Lower leg skin (tissue), 4 donors: ENCODE data around the gene MAFF. TPM values are rescaled to one million over a fixed set of nuclear protein-coding genes. Genes with fewer than 3 reads are reported as not detected.
A peak's percentile ranks its signal among the peaks of the same experiment; 100 is the strongest.
"Not testable (repeated sequence)": the region's sequence is repeated elsewhere in the genome, so short reads cannot be mapped to it uniquely, and the experiment has no call there.

Experiments used
- DNase-seq, 2 donors: peaks; one replicate each; pipeline ENCODE4 v3.0.0-alpha.2; 2019; ENCODE audit warnings: low spot score in 2 of 2
- H3K4me3 ChIP-seq: fragments of 200-600 bp; sonication (generic); 2 replicates; pipeline ENCODE4 v1.5.1; 2017; ENCODE audit warnings: mild to moderate bottlenecking, low read depth; ENCODE audit not compliant: poor library complexity, severe bottlenecking
- POLR2A ChIP-seq, 2 donors: fragments of 450-650 bp; IDR thresholded peaks; one replicate each; pipeline ENCODE4 v1.6.1; 2016 to 2017; ENCODE audit warnings: antibody characterized with exemption in 2 of 2, mild to moderate bottlenecking in 1 of 2, moderate library complexity in 1 of 2
- WGBS, 2 donors: methylation state at CpG; one replicate each; pipeline ENCODE4 v1.1.5; 2018; 5-methylcytosine and 5-hydroxymethylcytosine counted together
- intact Hi-C: fragments of 100-400 bp; cut with DNase I; formaldehyde crosslinking; loops from one replicate; pipeline ENCODE4 v1.15.0; 2023; ENCODE audit warnings: low total_unique reads
- total RNA-seq, 4 donors: library from RNA; depleted of rRNA; stranded (reverse); fragments of >200 nt; gene quantifications; one replicate each; pipeline ENCODE4 v1.1.0, GENCODE V29; 2016
- TF ChIP-seq, protein P1 (sequence below), 3 donors: fragments of 450-650 bp; IDR thresholded peaks; one replicate each; pipeline ENCODE4 v1.5.1; 2016; ENCODE audit warnings: antibody characterized with exemption in 3 of 3, mild to moderate bottlenecking in 3 of 3, moderate library complexity in 2 of 3

Gene MAFF
- total RNA-seq: 100 to 1,000 TPM in 1 of 4 donors, 10 to 100 TPM in 3; 64.7 to 116 (median 82.0) TPM

DNA sequence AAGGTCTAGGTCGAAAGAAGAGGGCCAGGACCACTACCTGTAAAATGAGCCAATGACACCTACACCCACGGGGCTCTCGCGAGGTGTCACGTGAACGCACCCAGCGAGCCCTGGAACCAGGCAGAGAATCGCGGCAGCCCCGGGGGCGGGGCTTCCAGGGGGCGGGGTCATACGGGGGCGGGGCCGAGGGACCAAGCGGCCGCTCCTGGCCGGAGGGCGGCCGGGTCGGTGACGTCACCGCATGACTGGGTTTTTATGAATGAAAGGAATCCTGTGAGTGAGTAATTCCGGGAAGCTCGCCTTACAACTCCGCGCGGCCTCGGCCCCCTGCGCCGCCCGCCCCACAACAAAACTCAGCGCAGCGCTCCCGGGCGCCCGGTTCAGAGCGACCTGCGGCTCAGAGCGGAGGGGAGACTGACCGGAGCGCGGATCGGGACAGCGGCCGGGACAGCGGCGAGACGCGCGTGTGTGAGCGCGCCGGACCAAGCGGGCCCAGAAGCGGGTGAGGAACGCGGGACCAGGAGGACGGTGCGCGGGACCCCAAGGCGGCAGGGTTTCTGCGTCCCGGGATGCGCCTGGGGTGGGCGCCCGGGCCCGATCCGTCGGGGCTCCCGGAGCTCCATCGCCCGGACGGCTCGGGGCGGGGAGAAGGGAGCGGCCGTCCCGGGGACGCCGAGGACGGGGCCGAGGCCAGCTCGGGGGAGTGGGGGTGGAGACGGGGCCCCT lies at the start of gene MAFF:
TSS of gene MAFF (plus strand) at position 284 of the 726 bp plus-strand sequence. CDS start 11,860 bp downstream, outside the sequence.
- TF ChIP-seq, protein P1, sequence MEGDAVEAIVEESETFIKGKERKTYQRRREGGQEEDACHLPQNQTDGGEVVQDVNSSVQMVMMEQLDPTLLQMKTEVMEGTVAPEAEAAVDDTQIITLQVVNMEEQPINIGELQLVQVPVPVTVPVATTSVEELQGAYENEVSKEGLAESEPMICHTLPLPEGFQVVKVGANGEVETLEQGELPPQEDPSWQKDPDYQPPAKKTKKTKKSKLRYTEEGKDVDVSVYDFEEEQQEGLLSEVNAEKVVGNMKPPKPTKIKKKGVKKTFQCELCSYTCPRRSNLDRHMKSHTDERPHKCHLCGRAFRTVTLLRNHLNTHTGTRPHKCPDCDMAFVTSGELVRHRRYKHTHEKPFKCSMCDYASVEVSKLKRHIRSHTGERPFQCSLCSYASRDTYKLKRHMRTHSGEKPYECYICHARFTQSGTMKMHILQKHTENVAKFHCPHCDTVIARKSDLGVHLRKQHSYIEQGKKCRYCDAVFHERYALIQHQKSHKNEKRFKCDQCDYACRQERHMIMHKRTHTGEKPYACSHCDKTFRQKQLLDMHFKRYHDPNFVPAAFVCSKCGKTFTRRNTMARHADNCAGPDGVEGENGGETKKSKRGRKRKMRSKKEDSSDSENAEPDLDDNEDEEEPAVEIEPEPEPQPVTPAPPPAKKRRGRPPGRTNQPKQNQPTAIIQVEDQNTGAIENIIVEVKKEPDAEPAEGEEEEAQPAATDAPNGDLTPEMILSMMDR (IDR thresholded peaks at IDR 0.05): no peak
- TF ChIP-seq POLR2A (IDR thresholded peaks at IDR 0.05): peak in 1 of 2 donors; percentile 88

GRCh38 chr22:38153821-38154562 lies 47.8 kb upstream of the MAFF start:
- intact Hi-C loops: no loop called here
- 52 to 62% methylated on average over 3 to 4 of the region's 4 CpGs for WGBS, 2 donors

More for the DNA sequence above, at the start of gene MAFF:
- peak; percentile 96 to 99 for DNase-seq
- peak within 1 kb of the TSS; percentile 64 for H3K4me3 ChIP-seq
- 0 to 1% methylated on average over 69 to 73 of the region's 85 CpGs for WGBS, 2 donors
- intact Hi-C loops: no loop called here

GRCh38 chr22:38154563-38154915 lies 47.3 kb upstream of the MAFF start:
- 33 to 45% methylated on average over 1 of the region's 1 CpG for WGBS, 2 donors
- H3K4me3 ChIP-seq, intact Hi-C loops, DNase-seq: not testable (repeated sequence)

More at GRCh38 chr22:38153821-38154562, 47.8 kb upstream of the MAFF start:
- DNase-seq: no peak
- TF ChIP-seq POLR2A (IDR thresholded peaks at IDR 0.05): no peak
- TF ChIP-seq, protein P1 (IDR thresholded peaks at IDR 0.05): no peak
- H3K4me3 ChIP-seq: no peak overlapping the region

DNA sequence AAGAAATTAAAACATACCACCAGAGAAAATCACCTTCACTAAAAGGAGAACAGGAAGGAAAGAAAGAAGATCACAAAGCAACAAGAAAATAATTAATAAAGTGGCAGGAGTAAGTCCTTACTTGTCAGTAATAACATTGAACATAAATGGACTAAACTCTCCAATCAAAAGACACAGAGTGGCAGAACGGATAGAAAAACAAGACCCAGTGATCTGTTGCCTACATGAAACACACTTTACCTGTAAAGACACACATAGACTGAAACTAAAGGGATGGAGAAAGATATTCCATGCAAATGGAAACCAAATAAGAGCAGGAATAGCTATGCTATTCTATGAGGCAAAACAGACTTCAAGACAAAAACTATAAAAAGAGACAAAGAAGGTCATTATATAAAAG lies 46.1 kb upstream of the MAFF start:
- TF ChIP-seq POLR2A (IDR thresholded peaks at IDR 0.05): no peak
- TF ChIP-seq, protein P1 (IDR thresholded peaks at IDR 0.05): no peak
- WGBS, 2 donors: 89 to 94% methylated on average over 1 of the region's 1 CpG
- intact Hi-C loops: no loop called here
- no peak for DNase-seq
- no peak overlapping the region for H3K4me3 ChIP-seq

GRCh38 chr22:38162881-38163843 lies 38.6 kb upstream of the MAFF start:
- TF ChIP-seq, protein P1 (IDR thresholded peaks at IDR 0.05): no peak
- intact Hi-C loops: no loop called here
- DNase-seq: no peak
- 82 to 85% methylated on average over 14 of the region's 14 CpGs for WGBS, 2 donors
- no peak overlapping the region for H3K4me3 ChIP-seq
